ENCODE measurements around the gene DNMBP.
A peak's percentile ranks its signal among the peaks of the same experiment; 100 is the strongest.
"Not testable (repeated sequence)": the region's sequence is repeated elsewhere in the genome, so short reads cannot be mapped to it uniquely, and the experiment has no call there.

The DNMBP gene

GRCh38 chr10:99859585-99859984 is 150.2 kb downstream of the DNMBP start:
- no peak for DNase-seq (ENCODE audit: low read depth)

DNA sequence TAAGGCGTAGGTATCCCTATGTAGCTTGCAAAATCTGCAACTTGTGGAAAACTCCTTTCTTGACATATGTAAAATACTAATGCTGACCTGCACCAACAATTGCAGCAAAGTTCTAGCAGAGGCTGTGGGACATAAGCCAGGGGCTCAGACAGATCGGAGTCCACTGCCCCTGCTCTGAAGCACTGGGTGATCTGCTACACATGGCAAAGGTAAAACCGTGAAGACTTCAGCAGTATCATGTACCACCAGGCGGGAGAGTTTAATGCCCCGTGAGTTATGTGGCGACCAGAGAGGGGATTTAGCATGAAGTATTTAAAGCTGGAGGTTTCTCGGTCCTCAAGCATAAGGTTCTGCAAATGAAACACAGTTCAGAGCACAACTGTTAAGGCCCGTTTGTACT is 150.9 kb downstream of the DNMBP start:
- no peak for DNase-seq (ENCODE audit: low read depth)

DNA sequence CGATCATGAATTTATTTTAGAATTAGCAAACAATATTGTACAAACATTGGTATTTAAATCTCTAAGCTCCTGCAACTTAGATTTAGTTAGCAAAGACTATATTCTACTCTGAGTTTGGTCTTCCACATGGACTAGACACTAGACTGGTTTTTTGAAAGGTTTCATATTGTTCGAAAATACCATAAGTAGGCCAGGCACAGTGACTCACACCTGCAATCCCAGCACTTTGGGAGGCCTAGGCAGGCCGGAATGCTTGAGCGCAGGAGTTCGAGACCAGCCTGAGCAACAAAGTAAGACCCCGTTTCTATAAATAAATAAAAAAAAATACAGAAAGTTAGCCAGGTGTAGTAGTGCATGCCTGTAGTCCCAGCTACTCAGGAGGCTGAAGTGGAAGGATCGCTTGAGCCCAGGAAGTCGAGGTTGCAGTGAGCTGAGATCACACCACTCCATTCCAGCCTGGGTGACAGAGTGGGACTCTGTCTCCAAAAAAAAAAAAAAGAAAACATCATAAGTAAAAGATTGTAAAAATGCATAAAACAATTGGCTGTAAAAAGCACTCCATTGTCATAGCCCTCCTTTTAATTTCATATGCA is 154.2 kb downstream of the DNMBP start:
- DNase-seq (ENCODE audit: low read depth): no peak

DNA sequence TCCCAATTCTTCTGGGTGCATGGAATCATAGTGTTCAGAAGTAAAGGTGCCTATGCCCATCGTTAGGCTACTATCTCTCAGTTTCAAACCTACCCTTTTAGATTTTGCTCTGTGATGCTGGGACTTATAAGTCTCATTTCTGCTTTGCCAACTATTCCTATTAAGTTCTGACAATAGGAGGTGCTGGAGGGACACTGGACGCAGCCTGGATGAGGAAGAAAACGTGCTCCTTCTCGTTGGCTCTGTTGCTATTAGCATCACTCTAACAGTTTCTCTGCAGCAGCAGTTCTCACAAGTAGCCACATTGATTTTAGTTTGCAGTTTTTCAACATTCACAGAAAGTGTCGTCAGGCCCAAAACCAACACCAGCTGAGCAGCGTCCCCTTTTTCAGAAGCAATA is 154.9 kb downstream of the DNMBP start:
- DNase-seq (ENCODE audit: low read depth): no peak

GRCh38 chr10:99853655-99854054 is 156.1 kb downstream of the DNMBP start:
- no peak for DNase-seq (ENCODE audit: low read depth)

DNA sequence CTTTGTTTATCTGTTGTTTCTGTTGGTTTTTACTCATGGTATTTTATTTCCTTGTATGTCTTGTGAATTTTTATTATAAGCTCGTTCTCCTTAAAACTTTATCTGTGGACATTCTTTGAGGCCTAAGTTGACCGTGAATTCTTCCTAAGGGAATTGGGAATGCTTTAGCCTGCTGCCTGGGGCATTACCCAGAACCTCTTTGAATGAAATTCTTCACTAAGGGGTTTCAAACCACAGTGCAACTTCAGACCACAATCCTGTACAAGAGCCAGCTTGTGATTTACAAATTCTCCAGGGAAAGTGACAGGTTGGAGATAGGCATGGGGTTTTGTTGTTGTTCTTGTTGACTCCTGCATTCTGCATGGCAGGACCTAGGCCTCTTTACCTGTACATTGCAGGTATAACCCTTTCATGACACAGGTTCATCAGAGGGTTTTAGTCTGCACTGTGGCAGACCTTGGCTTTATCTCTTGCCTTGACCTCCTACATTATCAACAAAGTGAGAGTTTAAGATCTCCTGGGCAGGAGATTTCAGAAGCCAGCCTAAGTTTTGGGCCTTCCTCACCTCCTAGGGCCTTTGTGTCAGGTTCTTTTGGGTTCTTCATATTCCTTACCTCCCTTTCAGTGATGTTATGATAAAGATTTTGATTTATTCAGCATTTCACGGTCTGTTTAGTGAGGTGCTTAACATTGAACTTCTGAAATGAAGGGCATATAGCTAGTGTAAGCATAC is 157.1 kb downstream of the DNMBP start:
- DNase-seq (ENCODE audit: low read depth): no peak

- DNase-seq (ENCODE audit: low read depth): no peak
Observed at GRCh38 chr10:99851825-99852224, 157.9 kb downstream of the DNMBP start.

- no peak for DNase-seq (ENCODE audit: low read depth)
Observed at GRCh38 chr10:99850767-99851340, 158.9 kb downstream of the DNMBP start.

- DNase-seq (ENCODE audit: low read depth): no peak
Observed at GRCh38 chr10:99850021-99850766, 159.6 kb downstream of the DNMBP start.

DNA sequence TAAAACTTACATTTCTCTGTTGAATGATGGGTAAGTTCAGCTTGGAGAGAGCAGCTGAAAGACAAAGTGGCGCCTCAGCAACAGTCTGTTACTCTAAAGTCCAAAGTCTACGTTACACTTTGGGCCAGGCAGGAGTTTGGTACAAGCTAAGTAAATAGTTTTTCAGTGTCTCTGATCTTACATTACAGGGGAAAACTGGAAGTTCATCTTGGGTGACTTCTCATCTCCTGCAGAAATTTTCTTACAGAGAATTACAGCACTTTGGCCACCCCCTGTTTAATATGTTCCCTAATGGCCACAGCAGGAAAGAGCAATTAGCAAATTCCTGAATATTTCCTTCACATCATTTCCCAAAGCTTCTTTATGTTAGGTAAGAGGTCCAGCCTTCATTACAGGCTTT is 160.2 kb downstream of the DNMBP start:
- no peak for DNase-seq (ENCODE audit: low read depth)

- no peak for DNase-seq (ENCODE audit: low read depth)
Observed at GRCh38 chr10:99849057-99849456, 160.7 kb downstream of the DNMBP start.

GRCh38 chr10:99845837-99846382 is 163.8 kb downstream of the DNMBP start:
- peak; percentile 37 for DNase-seq (ENCODE audit: low read depth)

DNA sequence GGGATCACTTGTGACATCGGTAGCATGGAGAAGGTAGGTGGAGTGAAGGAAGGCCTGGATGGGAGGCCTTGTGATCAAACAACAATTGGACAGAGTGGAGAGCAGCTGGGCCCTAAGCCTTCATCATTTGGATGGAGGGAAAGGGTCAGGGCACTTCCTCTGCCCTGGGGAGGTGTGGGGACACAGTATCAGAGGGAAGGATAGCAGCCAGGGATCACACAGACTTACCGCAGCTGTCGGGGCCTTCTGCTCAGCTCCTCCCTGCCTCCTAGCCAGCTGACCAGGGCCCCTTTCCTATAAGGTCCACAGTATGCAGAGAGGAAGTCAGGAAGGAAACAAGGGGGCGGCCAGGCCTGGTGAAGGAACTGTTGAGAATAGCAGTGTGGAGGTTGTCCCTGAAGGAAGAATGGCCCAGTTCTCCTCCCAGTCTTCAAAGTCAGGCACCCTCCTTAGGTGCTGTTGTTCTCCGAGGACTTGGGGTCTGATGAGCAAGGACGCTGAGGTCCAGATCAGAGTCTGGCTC is 165.3 kb downstream of the DNMBP start:
- no peak for DNase-seq (ENCODE audit: low read depth)

DNA sequence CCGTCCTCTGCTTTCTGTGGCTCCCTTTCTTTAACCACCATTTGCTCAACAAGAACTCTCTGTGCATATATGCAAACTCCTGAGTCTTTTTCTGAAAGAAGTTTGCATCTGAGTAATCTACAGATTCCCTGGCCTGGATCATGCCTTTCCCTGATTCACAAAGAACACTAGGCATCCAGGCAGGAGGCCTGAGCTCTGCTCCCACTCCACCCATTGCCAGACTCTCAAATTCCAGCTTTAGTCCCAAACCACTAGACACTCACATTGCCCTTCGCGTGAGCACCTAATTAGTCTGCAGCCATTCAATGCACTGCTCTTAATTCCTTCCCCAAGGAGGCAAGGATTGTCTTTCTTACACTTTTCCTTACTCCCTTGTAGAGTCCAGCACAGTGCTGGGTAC is 166.4 kb downstream of the DNMBP start:
- no peak for DNase-seq (ENCODE audit: low read depth)

DNA sequence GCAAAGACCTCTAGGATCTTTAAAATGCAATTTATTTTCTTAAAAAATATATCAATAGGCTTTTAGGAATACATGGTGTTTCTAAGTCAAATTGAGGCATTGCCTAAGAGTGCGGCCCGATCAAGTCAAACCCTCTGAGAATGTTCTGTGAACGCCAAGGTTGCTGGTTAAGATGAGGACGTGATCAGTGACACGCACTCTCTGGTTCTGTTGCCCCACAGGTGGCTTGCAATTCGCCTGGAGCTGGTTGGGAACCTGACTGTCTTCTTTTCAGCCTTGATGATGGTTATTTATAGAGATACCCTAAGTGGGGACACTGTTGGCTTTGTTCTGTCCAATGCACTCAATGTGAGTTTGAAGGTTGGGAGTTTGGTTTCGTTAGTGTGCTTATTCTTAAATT is 168.0 kb downstream of the DNMBP start:
- DNase-seq (ENCODE audit: low read depth): no peak

DNA sequence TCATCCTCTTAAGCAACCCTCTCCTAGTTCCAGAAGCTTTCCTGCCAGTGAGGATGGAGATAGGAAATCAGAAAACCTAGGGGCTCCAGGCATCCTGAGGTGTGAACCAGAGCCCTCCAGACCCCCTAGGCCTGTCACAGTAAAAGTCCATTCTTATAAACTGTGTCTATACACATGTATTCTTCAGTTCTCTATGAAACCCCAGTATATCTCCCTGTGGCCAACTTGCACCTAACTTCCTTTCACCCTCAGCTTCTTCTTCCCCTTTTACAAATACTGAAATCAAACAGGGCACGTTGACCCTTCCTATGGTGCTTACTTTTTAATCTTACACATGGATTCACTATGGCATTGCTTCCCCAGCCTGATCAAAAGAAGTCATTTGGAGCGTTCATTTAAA is 168.9 kb downstream of the DNMBP start:
- not testable (repeated sequence) for DNase-seq (ENCODE audit: low read depth)

DNA sequence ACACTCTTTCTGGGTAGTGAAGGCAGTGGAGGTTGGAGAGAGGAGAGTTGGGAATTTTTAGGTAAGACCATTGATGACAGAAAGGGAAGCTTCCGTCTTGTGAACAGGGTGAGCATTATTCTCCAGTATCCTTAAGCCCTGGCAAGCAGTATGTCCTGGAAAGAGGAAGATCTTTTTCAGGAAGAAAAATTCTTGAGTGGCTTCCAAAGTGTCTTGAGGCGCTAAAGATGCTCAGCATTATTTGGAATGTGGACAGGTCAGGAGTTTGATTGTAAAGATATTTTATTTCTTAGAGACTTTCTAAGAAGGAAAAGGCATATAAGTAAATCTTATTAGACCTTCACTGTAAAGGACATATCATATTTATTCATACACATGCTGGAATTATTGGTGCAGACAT is 173.0 kb downstream of the DNMBP start:
- no peak for DNase-seq (ENCODE audit: low read depth)

DNA sequence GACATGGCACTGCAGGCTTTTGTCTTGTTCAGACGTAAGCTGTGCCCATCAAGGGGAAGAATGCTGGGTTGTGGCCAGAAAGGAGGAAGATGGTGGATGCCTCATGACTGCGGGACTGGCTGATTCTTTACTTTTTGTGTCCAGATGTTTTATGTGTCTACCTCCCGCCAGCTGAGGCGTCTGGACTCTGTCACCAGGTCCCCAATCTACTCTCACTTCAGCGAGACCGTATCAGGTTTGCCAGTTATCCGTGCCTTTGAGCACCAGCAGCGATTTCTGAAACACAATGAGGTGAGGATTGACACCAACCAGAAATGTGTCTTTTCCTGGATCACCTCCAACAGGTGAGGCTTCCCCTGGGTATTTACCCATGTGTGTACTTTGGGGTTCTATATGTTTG is 173.8 kb downstream of the DNMBP start:
- DNase-seq (ENCODE audit: low read depth): no peak

GRCh38 chr10:99834410-99834809 is 175.3 kb downstream of the DNMBP start:
- DNase-seq (ENCODE audit: low read depth): no peak

- DNase-seq (ENCODE audit: low read depth): no peak
Observed at GRCh38 chr10:99832439-99832838, 177.3 kb downstream of the DNMBP start.

DNA sequence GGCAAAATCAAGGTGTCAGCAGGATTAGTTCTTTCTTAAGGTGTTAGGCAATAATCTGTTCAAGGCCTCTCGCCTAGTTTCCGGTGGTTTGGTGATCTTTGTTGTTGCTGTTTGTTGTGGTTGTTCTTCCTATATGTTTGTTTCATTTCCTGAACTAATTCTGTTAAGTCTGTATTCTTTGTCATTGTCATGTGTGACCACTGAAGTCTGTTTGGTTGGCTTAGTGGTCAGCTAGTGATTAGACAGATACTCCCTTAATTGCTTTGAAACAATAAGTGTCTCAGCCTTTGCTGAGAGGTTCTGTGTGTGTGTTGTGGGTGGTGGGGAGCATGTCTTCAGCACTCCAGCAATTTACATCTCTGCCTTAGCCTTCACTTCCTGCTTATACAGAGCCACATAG is 181.3 kb downstream of the DNMBP start:
- no peak for DNase-seq (ENCODE audit: low read depth)

DNA sequence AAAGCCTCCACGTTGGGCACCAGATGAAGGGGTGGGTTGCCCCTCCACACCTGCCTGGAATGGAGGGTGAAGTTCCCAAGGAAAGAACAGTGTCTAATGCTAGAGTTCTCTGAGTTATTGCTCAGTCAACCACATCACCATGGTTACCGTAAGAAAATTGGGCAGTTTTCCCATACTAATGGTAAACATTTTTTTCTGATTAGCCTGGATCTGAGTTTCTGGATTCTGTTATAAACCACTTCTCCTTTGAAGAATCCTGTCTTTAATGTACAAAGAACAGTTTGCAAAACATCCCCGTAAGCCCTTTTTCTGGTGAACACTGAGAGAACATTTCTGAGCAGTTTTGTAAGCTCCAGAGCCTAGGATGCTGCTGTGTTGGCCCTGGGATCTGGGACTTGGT is 181.8 kb downstream of the DNMBP start:
- no peak for DNase-seq (ENCODE audit: low read depth)
